Panc1 (cell line): ENCODE measurements around the gene CYRIA.

Source experiments
- CTCF ChIP-seq: fragments of 450-650 bp; IDR thresholded peaks from 2 replicates; pipeline ENCODE4 v1.5.1; 2017; ENCODE audit warnings: mild to moderate bottlenecking
- POLR2AphosphoS5 ChIP-seq: IDR thresholded peaks from 2 replicates; pipeline ENCODE4 v1.6.1; 2012; ENCODE audit warnings: mild to moderate bottlenecking, low read depth, low read length, moderate library complexity

GRCh38 chr2:16686641-16687040, 21.0 kb upstream of the CYRIA start:
- TF ChIP-seq CTCF (no peak), POLR2AphosphoS5 (no peak)
